Esophagus (tissue), 2 donors: Measurements from ENCODE around the gene TPX2. TPM values are rescaled to one million over a fixed set of nuclear protein-coding genes. Genes with fewer than 3 reads are reported as not detected.

Experiments used
- H3K27ac ChIP-seq, 2 donors: one replicate each; pipeline ENCODE4 v1.5.1; 2013; ENCODE audit warnings: low read depth in 2 of 2, mild to moderate bottlenecking in 2 of 2, inconsistent platforms in 1 of 2, low read length in 1 of 2, moderate library complexity in 1 of 2
- H3K27me3 ChIP-seq, 2 donors: one replicate each; pipeline ENCODE4 v1.6.1; 2013; ENCODE audit warnings: low read length in 2 of 2, control low read depth in 1 of 2, mild to moderate bottlenecking in 1 of 2; ENCODE audit not compliant: insufficient read depth in 2 of 2, control insufficient read depth in 1 of 2
- H3K36me3 ChIP-seq, 2 donors: one replicate each; pipeline ENCODE4 v1.6.1; 2013; ENCODE audit warnings: low read length in 1 of 2; ENCODE audit not compliant: control insufficient read depth in 2 of 2, insufficient read depth in 2 of 2
- H3K4me1 ChIP-seq, 2 donors: one replicate each; pipeline ENCODE4 v1.6.1; 2013; ENCODE audit warnings: low read length in 1 of 2; ENCODE audit not compliant: control insufficient read depth in 2 of 2, insufficient read depth in 2 of 2
- H3K4me3 ChIP-seq, 2 donors: one replicate each; pipeline ENCODE4 v1.5.1; 2013; ENCODE audit warnings: low read length in 2 of 2, mild to moderate bottlenecking in 2 of 2, low read depth in 1 of 2, moderate library complexity in 1 of 2
- H3K9me3 ChIP-seq, 2 donors: one replicate each; pipeline ENCODE4 v1.6.1; 2013; ENCODE audit warnings: mild to moderate bottlenecking in 2 of 2, low read depth in 1 of 2, low read length in 1 of 2, moderate library complexity in 1 of 2; ENCODE audit not compliant: control insufficient read depth in 2 of 2, insufficient read depth in 1 of 2
- WGBS, 2 donors: extraction: QIAGEN DNeasy Blood & Tissue Kit; methylation state at CpG; one replicate each; pipeline ENCODE4 v1.1.7; 2013; 5-methylcytosine and 5-hydroxymethylcytosine counted together
- polyA plus RNA-seq, 2 donors: library from polyadenylated mRNA; stranded (reverse); fragments of 200-250 nt; gene quantifications; one replicate each; pipeline ENCODE4 v1.2.3, GENCODE V29; 2013
- donor health status: healthy with polysubstance abuse.
- donor health status: Bipolar disorder and iron deficiency.

TPX2 gene
- polyA plus RNA-seq, 2 donors, result 9.1 to 13.6 TPM

- Histone ChIP-seq H3K4me1 (peaks cover 8 to 26% of the 10 kb centered on the region in 2 donors), H3K4me3 (peak overlapping the region in 1 of 2 donors; percentile 8), H3K27me3 (no peaks in the 10 kb centered on the region), H3K9me3 (no peaks in the 10 kb centered on the region), H3K36me3 (peaks cover 0 to 5% of the 10 kb centered on the region in 2 donors), H3K27ac (peak overlapping the region; percentile 87 to 90)
- WGBS, 2 donors, result 15 to 17% methylated on average over 8 of the region's 8 CpGs
Observed at GRCh38 chr20:31712564-31713311, 26.4 kb upstream of the TPX2 start.

- no peaks in the 10 kb centered on the region for H3K27me3 ChIP-seq
- no peak overlapping the region for H3K4me3 ChIP-seq
- WGBS, 2 donors, result 36 to 44% methylated on average over 9 of the region's 9 CpGs
- H3K36me3 ChIP-seq, result peaks cover 0 to 5% of the 10 kb centered on the region in 2 donors
- H3K9me3 ChIP-seq, result no peaks in the 10 kb centered on the region
- peaks cover 9 to 20% of the 10 kb centered on the region in 2 donors for H3K4me1 ChIP-seq
- H3K27ac ChIP-seq, result peak overlapping the region; percentile 87 to 90
Observed at GRCh38 chr20:31713312-31714273, 25.5 kb upstream of the TPX2 start.

GRCh38 chr20:31715766-31716165 is 23.3 kb upstream of the TPX2 start:
- H3K4me3 ChIP-seq, result no peak overlapping the region

GRCh38 chr20:31716351-31716750 is 22.7 kb upstream of the TPX2 start:
- H3K27me3 ChIP-seq, result no peaks in the 10 kb centered on the region
- peaks cover 0 to 3% of the 10 kb centered on the region in 2 donors for H3K36me3 ChIP-seq
- peak overlapping the region; percentile 65 to 67 for H3K27ac ChIP-seq
- H3K9me3 ChIP-seq, result no peaks in the 10 kb centered on the region
- H3K4me1 ChIP-seq, result peaks cover 12 to 27% of the 10 kb centered on the region in 2 donors
- peak overlapping the region in 1 of 2 donors; percentile 26 for H3K4me3 ChIP-seq
- 28 to 40% methylated on average over 1 of the region's 1 CpG for WGBS, 2 donors

More at GRCh38 chr20:31715766-31716165, 23.3 kb upstream of the TPX2 start:
- no peaks in the 10 kb centered on the region for H3K27me3 ChIP-seq
- 59 to 64% methylated on average over 3 of the region's 3 CpGs for WGBS, 2 donors
- peaks cover 0 to 1% of the 10 kb centered on the region in 2 donors for H3K36me3 ChIP-seq
- no peaks in the 10 kb centered on the region for H3K9me3 ChIP-seq
- no peak overlapping the region for H3K27ac ChIP-seq
- H3K4me1 ChIP-seq, result peaks cover 12 to 27% of the 10 kb centered on the region in 2 donors

GRCh38 chr20:31716818-31717477 is 22.1 kb upstream of the TPX2 start:
- no peaks in the 10 kb centered on the region for H3K27me3 ChIP-seq
- peaks cover 15 to 31% of the 10 kb centered on the region in 2 donors for H3K4me1 ChIP-seq
- peak overlapping the region in 1 of 2 donors; percentile 26 for H3K4me3 ChIP-seq
- no peaks in the 10 kb centered on the region for H3K9me3 ChIP-seq
- WGBS, 2 donors, result 59 to 67% methylated on average over 5 of the region's 5 CpGs
- H3K36me3 ChIP-seq, result peaks cover 0 to 3% of the 10 kb centered on the region in 2 donors
- H3K27ac ChIP-seq, result peak overlapping the region; percentile 65 to 67

- Histone ChIP-seq H3K4me3 (peak overlapping the region; percentile 10 to 26), H3K4me1 (peaks cover 16 to 27% of the 10 kb centered on the region in 2 donors), H3K36me3 (peaks cover 0 to 3% of the 10 kb centered on the region in 2 donors), H3K9me3 (no peaks in the 10 kb centered on the region), H3K27ac (peak overlapping the region; percentile 2 to 43), H3K27me3 (no peaks in the 10 kb centered on the region)
- WGBS, 2 donors, result 64 to 75% methylated on average over 6 of the region's 6 CpGs
Observed at GRCh38 chr20:31717478-31718201, 21.4 kb upstream of the TPX2 start.

- H3K27me3 ChIP-seq, result no peaks in the 10 kb centered on the region
- no peaks in the 10 kb centered on the region for H3K9me3 ChIP-seq
- 32 to 34% methylated on average over 6 of the region's 6 CpGs for WGBS, 2 donors
- peaks cover 13 to 20% of the 10 kb centered on the region in 2 donors for H3K4me1 ChIP-seq
- H3K4me3 ChIP-seq, result peak overlapping the region; percentile 77 to 91
- H3K36me3 ChIP-seq, result peaks cover 0 to 3% of the 10 kb centered on the region in 2 donors
- H3K27ac ChIP-seq, result peak overlapping the region; percentile 94 to 95
Observed at GRCh38 chr20:31718952-31719643, 20.0 kb upstream of the TPX2 start.

GRCh38 chr20:31719644-31720485 is 19.2 kb upstream of the TPX2 start:
- WGBS, 2 donors, result 30 to 44% methylated on average over 2 of the region's 2 CpGs
- Histone ChIP-seq H3K27ac (peak overlapping the region; percentile 94 to 95), H3K27me3 (no peaks in the 10 kb centered on the region), H3K4me1 (peaks cover 13 to 20% of the 10 kb centered on the region in 2 donors), H3K4me3 (peak overlapping the region; percentile 77 to 91), H3K9me3 (no peaks in the 10 kb centered on the region), H3K36me3 (peaks cover 0 to 3% of the 10 kb centered on the region in 2 donors)
